Ishikawa (cell line): ENCODE results near the gene FOS.

Experiments used
- CEBPB ChIP-seq: IDR thresholded peaks from 2 replicates; pipeline ENCODE4 v1.6.1; 2012
- CREB1 ChIP-seq: IDR thresholded peaks from 2 replicates; pipeline ENCODE4 v1.6.1; 2012; ENCODE audit warnings: low read depth
- EGR1 ChIP-seq: IDR thresholded peaks from 2 replicates; pipeline ENCODE4 v1.6.1; 2012
- EP300 ChIP-seq: IDR thresholded peaks from 2 replicates; pipeline ENCODE4 v1.6.1; 2012; ENCODE audit warnings: borderline replicate concordance
- FOXM1 ChIP-seq: IDR thresholded peaks from 2 replicates; pipeline ENCODE4 v1.6.1; 2012; ENCODE audit warnings: low read depth, borderline replicate concordance
- NFIC ChIP-seq: IDR thresholded peaks from 2 replicates; pipeline ENCODE4 v1.6.1; 2012
- RAD21 ChIP-seq: IDR thresholded peaks from 2 replicates; pipeline ENCODE4 v1.6.1; 2012; ENCODE audit warnings: low read depth
- TCF12 ChIP-seq: IDR thresholded peaks from 2 replicates; pipeline ENCODE4 v1.6.1; 2012; ENCODE audit warnings: low read depth
- TEAD4 ChIP-seq: IDR thresholded peaks from 2 replicates; pipeline ENCODE4 v1.6.1; 2012
- YY1 ChIP-seq: IDR thresholded peaks from 2 replicates; pipeline ENCODE4 v1.6.1; 2012; ENCODE audit warnings: low read depth
- ZBTB7A ChIP-seq: IDR thresholded peaks from 2 replicates; pipeline ENCODE4 v1.6.1; 2012; ENCODE audit warnings: low read depth
- TF ChIP-seq, protein P1 (sequence below): IDR thresholded peaks from 2 replicates; pipeline ENCODE4 v1.6.1; 2012
- TF ChIP-seq, protein P2 (sequence below): IDR thresholded peaks from 2 replicates; pipeline ENCODE4 v1.6.1; 2012
- TF ChIP-seq, protein P3 (sequence below): IDR thresholded peaks from 2 replicates; pipeline ENCODE4 v1.6.1; 2012; ENCODE audit warnings: low read depth, mild to moderate bottlenecking

The FOS gene

DNA sequence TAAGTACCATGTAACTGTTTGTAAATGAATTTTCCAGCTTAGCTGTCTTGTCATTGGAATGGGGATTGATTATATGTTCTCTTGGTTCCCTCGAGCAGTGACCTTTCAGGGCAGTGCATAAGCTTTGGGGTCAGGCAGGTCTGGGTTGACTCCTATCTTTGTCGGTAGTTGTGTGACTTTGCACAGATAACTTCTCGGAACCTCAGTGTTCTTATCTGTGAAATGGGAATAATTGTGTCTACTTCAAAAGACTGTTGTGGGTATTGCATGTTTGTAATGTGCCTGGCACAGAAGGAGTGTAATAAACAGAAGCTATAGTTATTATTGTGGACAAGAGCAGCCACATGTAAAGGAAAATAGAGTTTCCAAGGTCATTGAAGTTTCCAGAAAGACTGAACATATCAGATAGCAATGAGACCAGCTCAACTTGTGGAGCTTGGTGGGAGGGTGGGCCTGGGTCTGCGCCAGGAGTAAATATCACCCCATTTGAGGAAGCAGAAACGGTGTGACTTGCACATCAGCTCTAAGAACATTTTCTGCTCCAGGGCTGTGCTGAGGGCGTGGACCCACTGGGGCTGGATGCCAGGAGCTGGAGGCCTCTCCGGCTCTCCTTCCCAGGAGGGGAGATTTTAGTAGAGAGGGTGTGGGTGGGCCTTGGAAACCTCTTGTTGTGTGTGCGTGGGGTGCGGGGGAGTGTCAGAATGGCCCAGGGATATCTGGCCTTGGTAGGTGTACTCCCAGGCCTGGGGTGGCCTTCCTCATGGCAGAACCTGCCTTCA lies 19.7 kb downstream of the FOS start:
- TF ChIP-seq EP300 (no peak), NFIC (no peak), ZBTB7A (no peak), CREB1 (no peak), TCF12 (no peak), FOXM1 (no peak), TEAD4 (no peak)
- TF ChIP-seq, protein P1, sequence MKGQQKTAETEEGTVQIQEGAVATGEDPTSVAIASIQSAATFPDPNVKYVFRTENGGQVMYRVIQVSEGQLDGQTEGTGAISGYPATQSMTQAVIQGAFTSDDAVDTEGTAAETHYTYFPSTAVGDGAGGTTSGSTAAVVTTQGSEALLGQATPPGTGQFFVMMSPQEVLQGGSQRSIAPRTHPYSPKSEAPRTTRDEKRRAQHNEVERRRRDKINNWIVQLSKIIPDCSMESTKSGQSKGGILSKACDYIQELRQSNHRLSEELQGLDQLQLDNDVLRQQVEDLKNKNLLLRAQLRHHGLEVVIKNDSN: no peak
- TF ChIP-seq, protein P2, sequence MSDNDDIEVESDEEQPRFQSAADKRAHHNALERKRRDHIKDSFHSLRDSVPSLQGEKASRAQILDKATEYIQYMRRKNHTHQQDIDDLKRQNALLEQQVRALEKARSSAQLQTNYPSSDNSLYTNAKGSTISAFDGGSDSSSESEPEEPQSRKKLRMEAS: no peak

DNA sequence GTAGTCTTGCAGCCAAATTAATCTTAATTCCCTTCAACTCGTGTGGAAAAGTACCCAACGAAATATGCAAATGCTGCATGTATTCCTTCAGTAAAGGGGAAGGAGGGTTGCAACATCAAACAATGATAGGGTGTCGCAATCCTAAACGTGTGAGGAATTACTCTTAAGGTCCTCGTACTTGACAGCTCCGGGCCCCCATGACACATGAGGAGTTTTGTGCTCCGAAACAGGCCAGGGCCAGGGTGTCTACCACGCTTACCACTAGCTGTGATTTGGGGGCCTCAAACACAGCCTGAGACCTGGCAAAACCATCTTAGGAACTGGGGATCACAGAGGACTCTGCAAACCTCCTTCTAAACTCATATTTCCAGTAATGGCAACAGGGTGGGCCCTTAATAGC lies 20.4 kb downstream of the FOS start:
- peak; percentile 99 for TF ChIP-seq CEBPB
- TF ChIP-seq, protein P1: no peak

DNA sequence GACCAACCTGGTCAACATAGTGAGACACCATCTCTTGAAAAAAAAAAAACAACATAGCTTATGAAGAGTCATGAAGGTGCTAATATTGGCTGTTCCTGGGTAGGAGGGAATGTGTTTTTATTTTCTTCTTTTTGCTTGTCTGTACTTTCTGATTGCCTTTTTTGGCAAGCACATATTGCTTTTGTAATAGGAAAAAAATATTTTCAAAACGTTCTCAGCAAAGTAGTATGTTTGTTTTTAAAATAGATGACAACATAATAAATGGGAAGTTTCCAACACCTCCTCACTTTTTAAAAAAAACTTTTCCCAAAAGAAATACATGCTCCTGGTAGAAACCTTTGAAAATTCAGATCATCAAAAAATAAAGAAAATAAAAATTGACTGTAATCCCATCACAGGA lies 20.9 kb downstream of the FOS start:
- TF ChIP-seq TCF12 (no peak), EP300 (no peak), NFIC (no peak), ZBTB7A (no peak), YY1 (no peak)
- TF ChIP-seq, protein P3, sequence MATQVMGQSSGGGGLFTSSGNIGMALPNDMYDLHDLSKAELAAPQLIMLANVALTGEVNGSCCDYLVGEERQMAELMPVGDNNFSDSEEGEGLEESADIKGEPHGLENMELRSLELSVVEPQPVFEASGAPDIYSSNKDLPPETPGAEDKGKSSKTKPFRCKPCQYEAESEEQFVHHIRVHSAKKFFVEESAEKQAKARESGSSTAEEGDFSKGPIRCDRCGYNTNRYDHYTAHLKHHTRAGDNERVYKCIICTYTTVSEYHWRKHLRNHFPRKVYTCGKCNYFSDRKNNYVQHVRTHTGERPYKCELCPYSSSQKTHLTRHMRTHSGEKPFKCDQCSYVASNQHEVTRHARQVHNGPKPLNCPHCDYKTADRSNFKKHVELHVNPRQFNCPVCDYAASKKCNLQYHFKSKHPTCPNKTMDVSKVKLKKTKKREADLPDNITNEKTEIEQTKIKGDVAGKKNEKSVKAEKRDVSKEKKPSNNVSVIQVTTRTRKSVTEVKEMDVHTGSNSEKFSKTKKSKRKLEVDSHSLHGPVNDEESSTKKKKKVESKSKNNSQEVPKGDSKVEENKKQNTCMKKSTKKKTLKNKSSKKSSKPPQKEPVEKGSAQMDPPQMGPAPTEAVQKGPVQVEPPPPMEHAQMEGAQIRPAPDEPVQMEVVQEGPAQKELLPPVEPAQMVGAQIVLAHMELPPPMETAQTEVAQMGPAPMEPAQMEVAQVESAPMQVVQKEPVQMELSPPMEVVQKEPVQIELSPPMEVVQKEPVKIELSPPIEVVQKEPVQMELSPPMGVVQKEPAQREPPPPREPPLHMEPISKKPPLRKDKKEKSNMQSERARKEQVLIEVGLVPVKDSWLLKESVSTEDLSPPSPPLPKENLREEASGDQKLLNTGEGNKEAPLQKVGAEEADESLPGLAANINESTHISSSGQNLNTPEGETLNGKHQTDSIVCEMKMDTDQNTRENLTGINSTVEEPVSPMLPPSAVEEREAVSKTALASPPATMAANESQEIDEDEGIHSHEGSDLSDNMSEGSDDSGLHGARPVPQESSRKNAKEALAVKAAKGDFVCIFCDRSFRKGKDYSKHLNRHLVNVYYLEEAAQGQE: no peak

DNA sequence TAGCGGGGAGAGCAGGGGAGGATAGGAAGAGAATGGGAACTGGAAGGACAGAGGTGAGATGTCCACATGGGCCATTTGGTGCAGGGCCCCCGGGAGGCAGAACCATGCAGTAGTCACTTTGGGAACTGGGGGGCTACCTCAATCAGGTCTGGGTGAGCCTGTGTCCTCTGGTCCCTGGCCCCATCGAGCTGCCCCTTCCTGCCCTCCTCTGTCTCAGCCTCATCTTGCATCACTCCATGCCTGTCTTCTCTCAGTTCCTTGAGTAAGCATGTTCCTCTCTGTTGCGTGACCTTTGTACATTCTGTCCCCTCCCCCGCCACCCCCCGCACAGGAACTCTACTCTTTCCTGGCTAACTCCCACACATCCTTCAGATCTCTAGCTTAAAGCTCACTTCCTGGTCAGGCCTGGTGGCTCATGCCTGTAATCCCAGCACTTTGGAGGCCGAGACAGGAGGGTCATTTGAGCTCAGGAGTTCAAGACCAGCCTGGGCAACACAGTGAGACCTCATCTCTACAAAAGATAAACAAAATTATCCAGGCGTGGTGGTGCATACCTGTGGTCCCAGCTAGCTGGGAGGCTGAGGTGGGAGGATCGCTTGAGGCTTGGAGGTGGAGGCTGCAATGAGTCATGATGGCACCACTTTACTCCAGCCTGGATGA lies 23.2 kb downstream of the FOS start:
- no peak for TF ChIP-seq TCF12
- no peak for TF ChIP-seq NFIC
- TF ChIP-seq CEBPB: no peak
- no peak for TF ChIP-seq RAD21
- TF ChIP-seq, protein P2: no peak
- TF ChIP-seq, protein P3: no peak
- TF ChIP-seq EGR1: no peak
- TF ChIP-seq ZBTB7A: no peak

DNA sequence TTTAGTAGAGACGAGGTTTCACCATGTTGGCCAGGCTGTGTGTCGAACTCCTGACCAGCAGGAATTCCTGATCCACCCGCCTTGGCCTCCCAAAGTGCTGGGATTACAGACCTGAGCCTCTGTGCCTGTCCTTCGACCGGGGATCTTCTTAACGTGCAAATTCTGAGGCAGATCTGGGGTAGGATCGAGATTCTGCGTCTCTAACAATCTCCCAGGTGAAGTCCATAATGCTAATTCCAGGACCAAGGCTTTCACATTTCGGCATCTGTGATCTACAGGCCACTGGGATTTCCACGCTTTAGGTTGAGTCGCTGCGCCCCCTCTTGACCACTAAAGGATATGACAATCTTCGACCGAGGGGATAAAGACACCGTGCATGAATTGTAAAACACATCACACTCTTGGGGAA lies 24.8 kb downstream of the FOS start:
- peak; percentile 98 for TF ChIP-seq RAD21
- TF ChIP-seq, protein P3: no peak
